Left colon (tissue), 2 donors: Measurements from ENCODE around the gene SLC41A1. TPM values are rescaled to one million over a fixed set of nuclear protein-coding genes. Genes with fewer than 3 reads are reported as not detected.

Experiments
- ATAC-seq: fragments of 200-7000 bp; cut with Tn5 transposase; one replicate; pipeline ENCODE4 v1.9.1; 2020; ENCODE audit warnings: mild to moderate bottlenecking, moderate library complexity
- DNase-seq, 2 donors: peaks; one replicate each; pipeline ENCODE4 v3.0.0-alpha.2; 2020
- intact Hi-C, 2 donors: fragments of 100-400 bp; cut with DNase I in 1 of 2; cut with micrococcal nuclease in 1 of 2; formaldehyde crosslinking; loops; one replicate each; pipeline versions ENCODE4 v1.11.2 to v1.14.0; 2022; cut with DNase I, micrococcal nuclease
- total RNA-seq, 2 donors: library from RNA; stranded (reverse); fragmentation: NEBNext Ultra II Directional; extraction: Animal tissue kit (Norgen Biotek cat#: 25700); gene quantifications; one replicate each; pipeline ENCODE4 v1.2.1, GENCODE V29; 2021
- donor health status: DM: no; HTN: no; CAD: no.
- donor health status: DM: yes; HTN: yes; CAD: no.

SLC41A1 gene
- total RNA-seq, 2 donors from 2014 or later = 4.4 to 4.9 TPM

- DNase-seq (no peak), ATAC-seq (no peak)
- intact Hi-C loops = loop anchor here in 1 of 2 donors (5.0 to 10.0 kb wide), 2 partner anchors 175 to 308 kb away; no protein-coding TSS in a partner anchor
Observed at GRCh38 chr1:205797168-205797567, 15.8 kb downstream of the SLC41A1 start.

DNA sequence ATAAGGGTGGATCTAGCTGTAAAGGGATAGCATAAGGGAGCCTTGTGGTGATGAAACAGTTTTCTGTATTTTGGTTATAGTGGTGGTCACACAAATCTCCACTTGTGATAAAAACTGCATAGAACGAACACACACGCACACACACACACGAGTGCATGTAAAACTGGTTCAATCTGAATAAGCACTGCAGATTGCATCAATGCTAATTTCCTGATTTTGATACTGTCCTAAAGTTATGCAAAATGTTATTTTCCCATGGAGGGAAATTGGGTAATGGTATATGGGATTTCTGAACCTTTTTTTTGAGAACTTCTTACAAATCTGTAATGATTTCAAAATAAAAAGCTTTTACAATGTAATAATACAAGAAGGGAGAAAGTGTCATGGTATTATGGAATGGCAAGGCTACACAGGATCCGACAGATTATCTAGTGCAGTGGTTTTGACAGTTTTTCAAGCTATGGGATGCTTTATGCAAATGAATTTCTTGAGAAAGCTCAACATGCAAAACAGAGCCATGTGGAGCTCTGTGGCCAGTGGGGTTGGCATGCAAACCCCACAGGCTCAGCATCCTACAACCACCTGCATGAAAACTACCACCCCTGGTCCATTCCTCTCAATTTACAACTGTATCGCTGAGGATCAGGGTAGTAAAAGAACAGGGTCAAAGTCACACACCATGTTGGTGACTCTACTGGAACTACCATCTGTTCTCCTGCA, 18.8 kb downstream of the SLC41A1 start:
- ATAC-seq (no peak), DNase-seq (no peak)
- intact Hi-C loops = loop anchor here (5.0 to 10.0 kb wide), 3 partner anchors 113 to 311 kb away; no protein-coding TSS in a partner anchor

DNA sequence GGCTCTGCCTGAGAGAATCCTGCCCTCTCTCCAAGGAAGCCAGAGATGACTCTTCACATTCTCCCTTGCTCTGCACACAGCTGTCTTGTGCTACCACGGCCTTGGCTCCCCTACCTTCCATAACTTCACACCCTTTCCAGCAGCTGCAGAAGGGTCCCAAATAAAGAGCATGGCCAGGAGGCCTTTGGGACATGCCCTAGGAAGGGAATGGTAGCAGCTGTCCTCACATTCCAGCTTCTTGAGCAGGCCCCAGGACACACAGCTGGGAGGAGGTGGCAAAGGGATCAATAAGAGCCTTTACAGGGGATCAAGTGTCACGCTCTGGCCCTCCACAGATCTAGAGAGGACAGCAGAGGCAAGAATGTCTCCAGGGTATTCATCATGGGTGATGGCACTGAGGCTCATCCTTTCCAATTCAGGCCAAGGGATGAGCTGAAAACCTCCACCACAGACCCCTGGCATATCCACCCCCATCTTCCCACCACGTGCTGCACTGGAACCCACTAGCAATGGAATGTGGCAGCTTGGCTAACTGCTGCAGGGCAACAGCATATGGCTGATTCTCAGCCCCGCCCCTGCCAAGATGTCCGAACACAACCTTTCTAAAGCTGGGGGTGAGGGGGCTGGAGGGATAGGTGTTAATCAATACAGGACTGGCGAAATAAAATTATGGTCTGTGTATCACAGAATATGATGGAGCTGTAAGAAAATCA, 19.9 kb downstream of the SLC41A1 start:
- DNase-seq = no peak
- intact Hi-C loops = loop anchor here (5.0 to 10.0 kb wide), 3 partner anchors 114 to 312 kb away; no protein-coding TSS in a partner anchor

GRCh38 chr1:205792481-205792881, 20.5 kb downstream of the SLC41A1 start:
- DNase-seq (no peak), ATAC-seq (no peak)
- intact Hi-C loops = loop anchor here (5.0 to 10.0 kb wide), 3 partner anchors 115 to 312 kb away; no protein-coding TSS in a partner anchor

More for the DNA sequence above, 19.9 kb downstream of the SLC41A1 start:
- no peak for ATAC-seq

DNA sequence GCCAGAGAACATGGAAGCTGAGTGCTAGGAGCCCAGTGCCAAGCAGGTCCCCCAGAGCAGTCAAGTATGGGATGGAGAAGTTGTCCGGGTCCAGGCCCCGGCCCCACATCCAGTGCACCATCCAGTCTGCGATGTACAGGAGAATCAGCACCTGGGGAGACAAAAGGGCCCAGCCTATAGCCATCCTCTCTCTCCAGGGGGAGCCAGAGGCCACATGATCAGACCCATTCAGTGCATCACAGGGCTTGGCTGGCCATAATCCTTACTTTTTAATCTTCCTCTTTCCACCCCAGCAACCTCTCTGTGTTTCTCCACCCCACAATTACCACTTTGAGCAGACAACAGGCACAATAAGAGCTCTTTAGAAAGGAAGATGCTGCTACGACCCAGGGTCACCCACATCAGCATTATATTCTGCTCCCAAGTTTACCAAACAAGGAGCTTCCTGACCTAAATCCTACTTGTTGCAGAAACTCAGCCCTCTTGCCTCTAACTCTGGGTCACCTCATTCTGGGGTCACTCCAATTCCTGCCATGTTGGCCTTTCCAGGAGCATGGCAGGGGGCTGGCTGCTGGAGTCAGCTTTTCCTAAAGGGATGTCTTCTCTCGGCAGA, 21.3 kb downstream of the SLC41A1 start:
- ATAC-seq (peak; percentile 92), DNase-seq (peak; percentile 45 to 76)
- intact Hi-C loops = loop anchor here (5.0 to 10.0 kb wide), 3 partner anchors 116 to 313 kb away; no protein-coding TSS in a partner anchor

DNA sequence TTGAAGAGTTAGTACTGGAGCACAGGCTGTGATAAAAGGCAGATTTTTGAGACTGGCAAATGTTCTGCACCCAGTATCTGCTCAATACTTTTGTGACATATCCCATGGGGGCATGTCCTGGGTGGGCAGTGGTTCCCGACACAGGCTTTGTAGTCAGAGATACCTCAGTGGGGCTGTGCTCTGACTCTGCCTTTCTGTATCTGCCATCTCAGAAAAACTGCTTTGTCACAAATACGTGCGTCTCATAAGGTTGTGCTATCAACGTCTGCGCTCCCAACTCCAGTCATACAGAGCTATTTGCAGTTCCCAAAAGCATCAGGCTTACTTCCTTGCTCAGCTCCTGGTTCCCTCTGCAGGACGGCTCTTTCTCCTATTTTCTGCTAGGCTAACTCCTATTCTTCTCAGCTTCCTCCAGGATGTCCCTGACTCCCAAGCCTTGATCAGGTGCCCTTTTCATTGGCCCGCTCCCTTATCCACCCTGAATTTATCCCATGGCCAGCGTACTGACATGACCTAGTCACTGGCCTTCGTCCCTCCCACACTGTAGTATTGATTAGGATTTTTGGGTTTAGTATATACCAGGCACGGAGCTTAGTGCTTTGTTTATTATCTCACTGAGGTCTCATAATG, 25.6 kb downstream of the SLC41A1 start:
- DNase-seq = no peak
- intact Hi-C loops = no loop called here
- no peak for ATAC-seq

GRCh38 chr1:205786601-205787000, 26.4 kb downstream of the SLC41A1 start:
- intact Hi-C loops = no loop called here
- ATAC-seq = peak; percentile 84
- DNase-seq = no peak

- intact Hi-C loops = no loop called here
- DNase-seq (no peak), ATAC-seq (no peak)
Observed at GRCh38 chr1:205785446-205785845, 27.6 kb downstream of the SLC41A1 start.

- ATAC-seq (no peak), DNase-seq (no peak)
- intact Hi-C loops = no loop called here
Observed at GRCh38 chr1:205783904-205784303, 29.1 kb downstream of the SLC41A1 start.

DNA sequence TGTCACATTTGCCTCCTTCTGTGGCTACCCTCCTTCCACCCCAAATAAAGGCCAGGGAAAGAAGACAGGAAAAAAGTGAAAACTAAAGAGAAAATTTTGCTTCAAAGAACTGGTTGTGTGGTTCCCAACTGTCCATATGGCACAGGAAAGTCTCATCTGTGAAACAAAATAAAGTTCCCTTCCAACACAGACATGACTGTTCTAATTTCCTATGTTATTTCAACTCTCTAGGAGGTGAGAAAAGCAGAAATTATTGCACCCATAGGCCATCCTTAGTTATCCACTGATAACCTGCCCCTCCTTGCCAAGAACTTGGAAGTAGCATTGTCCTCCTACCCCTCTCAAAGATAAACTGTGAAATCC, 29.6 kb downstream of the SLC41A1 start:
- ATAC-seq = no peak
- DNase-seq = no peak
- intact Hi-C loops = no loop called here

GRCh38 chr1:205782627-205783432, 30.2 kb downstream of the SLC41A1 start:
- ATAC-seq (no peak), DNase-seq (no peak)
- intact Hi-C loops = no loop called here

DNA sequence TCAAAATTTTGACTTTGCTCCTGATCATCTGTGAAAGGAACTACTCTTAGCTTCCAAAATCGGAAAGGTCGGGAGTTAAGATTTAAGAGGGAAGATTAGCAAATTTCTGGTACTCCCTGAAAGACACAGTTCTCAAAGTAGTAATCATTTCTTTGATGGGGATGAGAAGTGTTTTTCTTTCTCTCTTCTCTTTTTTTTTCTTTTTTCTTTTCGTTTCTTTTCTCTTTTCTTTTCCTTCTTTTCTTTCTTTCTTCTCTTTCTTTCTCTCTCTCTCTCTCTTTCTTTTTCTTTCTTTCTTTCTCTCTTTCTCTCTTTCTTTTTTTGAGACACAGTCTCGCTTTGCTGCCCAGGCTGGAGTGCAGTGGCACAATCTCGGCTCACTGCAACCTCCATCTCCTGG, 32.7 kb downstream of the SLC41A1 start:
- ATAC-seq (no peak), DNase-seq (no peak)
- intact Hi-C loops = no loop called here

DNA sequence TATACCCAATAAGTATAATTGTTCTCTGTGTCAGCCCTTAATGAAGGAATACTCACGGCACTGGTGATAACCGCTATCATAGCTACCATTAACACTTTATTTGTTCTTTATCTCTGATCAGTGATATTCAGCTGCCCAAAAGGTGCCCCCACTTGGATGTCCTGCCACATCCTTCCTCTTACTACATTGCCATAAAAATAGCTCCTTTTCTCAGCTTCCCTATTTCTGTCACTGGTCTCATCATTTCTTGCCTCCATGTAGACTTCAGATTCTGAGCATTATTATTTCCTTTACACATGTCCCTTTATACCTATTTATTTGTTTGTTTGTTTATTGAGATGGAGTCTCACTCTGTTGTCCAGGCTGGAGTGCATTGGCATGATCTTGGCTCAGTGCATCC, 35.0 kb downstream of the SLC41A1 start:
- ATAC-seq (no peak), DNase-seq (no peak)
- intact Hi-C loops = no loop called here

GRCh38 chr1:205775717-205776056, 37.3 kb downstream of the SLC41A1 start:
- intact Hi-C loops = no loop called here
- no peak for DNase-seq
- no peak for ATAC-seq

DNA sequence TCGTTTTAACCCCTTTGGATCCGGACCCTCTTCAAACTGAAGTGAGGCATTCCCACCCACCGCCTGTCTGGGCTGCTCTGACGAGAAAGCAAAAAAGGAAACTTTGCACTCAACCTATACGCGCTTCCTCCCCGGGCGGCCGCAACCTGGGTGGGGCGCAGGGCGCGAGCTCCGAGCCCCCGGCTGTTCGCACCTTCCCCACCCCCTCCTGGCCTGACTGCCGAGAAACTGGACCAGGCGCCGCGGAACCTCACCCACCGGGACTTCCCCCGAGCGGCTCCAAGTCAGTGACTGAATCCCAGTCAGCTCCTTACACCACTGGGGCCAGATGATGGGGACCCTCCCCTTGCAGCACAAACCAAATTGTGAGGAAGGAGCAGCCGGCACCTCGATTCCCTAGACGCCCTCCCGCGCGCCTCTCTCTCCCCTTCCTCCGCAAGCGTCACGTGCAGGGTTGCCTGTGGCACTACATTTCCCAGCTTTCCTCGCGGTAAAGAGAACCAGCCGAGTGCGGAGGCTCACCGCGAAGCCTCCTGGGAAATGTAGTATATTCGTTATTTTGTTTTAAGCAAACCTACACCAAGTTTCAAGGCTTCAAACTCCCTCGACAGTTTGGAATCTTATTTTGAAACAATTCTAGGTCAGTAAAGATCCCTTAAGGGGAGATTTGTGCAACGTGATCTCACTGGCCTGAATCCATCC, 37.8 kb downstream of the SLC41A1 start, which contains the start of gene RAB29:
Gene RAB29 (minus strand): TSS at position 468 of the 702 bp plus-strand sequence. CDS start 526 bp downstream, outside the sequence.
- peak; percentile 76 to 82 for DNase-seq
- intact Hi-C loops = no loop called here
- peak; percentile 93 for ATAC-seq

- intact Hi-C loops = no loop called here
- peak; percentile 28 to 29 for DNase-seq
- ATAC-seq = peak; percentile 37
Observed at GRCh38 chr1:205774198-205775014, 38.6 kb downstream of the SLC41A1 start.

GRCh38 chr1:205772607-205773032, 40.4 kb downstream of the SLC41A1 start:
- ATAC-seq (no peak), DNase-seq (no peak)
- intact Hi-C loops = no loop called here
